ENCODE results near the gene RAB43.

RAB43 gene

GRCh38 chr3:129061023-129061887 lies 60.3 kb downstream of the RAB43 start:
- Histone ChIP-seq H4K8ac (ENCODE audit: low read depth, low read length) (no peak overlapping the region), H3K79me1 (ENCODE audit: low read length) (no peaks in the 10 kb centered on the region), H3K4me3 (ENCODE audit: low read depth, low read length) (no peak overlapping the region), H3K27me3 (ENCODE audit: insufficient read depth, low read length) (no peaks in the 10 kb centered on the region), H2AK5ac (ENCODE audit: low read length) (no peak overlapping the region), H3K4me2 (ENCODE audit: low read length) (no peak overlapping the region), H4K12ac (ENCODE audit: low read depth, low read length) (no peak overlapping the region), H3K23ac (ENCODE audit: low read length) (no peak overlapping the region), H2BK5ac (ENCODE audit: low read depth, low read length, poor library complexity) (no peak overlapping the region), H2BK120ac (ENCODE audit: insufficient read depth, low read length, poor library complexity) (no peak overlapping the region), H3K9me3 (ENCODE audit: insufficient read depth, low read depth, low read length) (peaks cover 2% of the 10 kb centered on the region), H3K79me2 (ENCODE audit: control insufficient read depth, insufficient read depth, low read length, poor library complexity) (peaks cover 2% of the 10 kb centered on the region), H3K36me3 (ENCODE audit: control insufficient read depth in 1 of 2, insufficient read depth in 2 of 2, low read length in 2 of 2) (no peaks in the 10 kb centered on the region), H3K14ac (ENCODE audit: low read length) (no peak overlapping the region), H3K27ac (ENCODE audit: low read depth, low read length) (no peak overlapping the region), H3K4ac (ENCODE audit: low read depth, low read length) (no peak overlapping the region), H2AFZ (ENCODE audit: insufficient read depth, low read length, poor library complexity) (no peak overlapping the region), H3K4me1 (ENCODE audit: control insufficient read depth in 1 of 2, insufficient read depth in 2 of 2, low read length in 2 of 2) (no peaks in the 10 kb centered on the region), H2BK12ac (ENCODE audit: low read length) (no peak overlapping the region), H3K18ac (ENCODE audit: low read length) (no peak overlapping the region), H4K91ac (ENCODE audit: low read depth, low read length) (no peak overlapping the region), H3K9ac (ENCODE audit: low read length) (no peak overlapping the region)
- DNase-seq: no peak
- WGBS (ENCODE audit: extremely low coverage, insufficient coverage, insufficient read length): no CpG with 5 or more reads among the region's 19 CpGs

GRCh38 chr3:129060276-129061022 lies 61.2 kb downstream of the RAB43 start, which contains the start of gene GP9:
TSS of gene GP9 (plus strand) at chr3:129060779. CDS start at chr3:129061740, 961 bp downstream.
- Histone ChIP-seq H2AFZ (ENCODE audit: insufficient read depth, low read length, poor library complexity) (no peak within 1 kb of the TSS), H3K9me3 (ENCODE audit: insufficient read depth, low read depth, low read length) (peaks cover 2% of the 10 kb centered on the region), H3K27ac (ENCODE audit: low read depth, low read length) (no peak within 1 kb of the TSS), H4K12ac (ENCODE audit: low read depth, low read length) (no peak within 1 kb of the TSS), H3K4ac (ENCODE audit: low read depth, low read length) (no peak within 1 kb of the TSS), H3K14ac (ENCODE audit: low read length) (no peak within 1 kb of the TSS), H3K9ac (ENCODE audit: low read length) (no peak within 1 kb of the TSS), H2BK12ac (ENCODE audit: low read length) (no peak within 1 kb of the TSS), H2BK120ac (ENCODE audit: insufficient read depth, low read length, poor library complexity) (no peak within 1 kb of the TSS), H3K79me1 (ENCODE audit: low read length) (no peaks in the 10 kb centered on the region), H4K8ac (ENCODE audit: low read depth, low read length) (no peak within 1 kb of the TSS), H3K4me2 (ENCODE audit: low read length) (no peak within 1 kb of the TSS), H3K4me1 (ENCODE audit: control insufficient read depth in 1 of 2, insufficient read depth in 2 of 2, low read length in 2 of 2) (no peaks in the 10 kb centered on the region), H4K91ac (ENCODE audit: low read depth, low read length) (no peak within 1 kb of the TSS), H2AK5ac (ENCODE audit: low read length) (no peak within 1 kb of the TSS), H3K4me3 (ENCODE audit: low read depth, low read length) (no peak within 1 kb of the TSS), H3K18ac (ENCODE audit: low read length) (no peak within 1 kb of the TSS), H3K23ac (ENCODE audit: low read length) (no peak within 1 kb of the TSS), H3K27me3 (ENCODE audit: insufficient read depth, low read length) (no peaks in the 10 kb centered on the region), H2BK5ac (ENCODE audit: low read depth, low read length, poor library complexity) (no peak within 1 kb of the TSS), H3K79me2 (ENCODE audit: control insufficient read depth, insufficient read depth, low read length, poor library complexity) (peaks cover 2% of the 10 kb centered on the region), H3K36me3 (ENCODE audit: control insufficient read depth in 1 of 2, insufficient read depth in 2 of 2, low read length in 2 of 2) (no peaks in the 10 kb centered on the region)
- WGBS (ENCODE audit: extremely low coverage, insufficient coverage, insufficient read length): no CpG with 5 or more reads among the region's 13 CpGs
- no peak for DNase-seq

GRCh38 chr3:129059311-129059958 lies 62.2 kb downstream of the RAB43 start:
- H3K4me3 ChIP-seq (ENCODE audit: low read depth, low read length): no peak overlapping the region
- H3K36me3 ChIP-seq (ENCODE audit: control insufficient read depth in 1 of 2, insufficient read depth in 2 of 2, low read length in 2 of 2): no peaks in the 10 kb centered on the region
- H3K4me2 ChIP-seq (ENCODE audit: low read length): no peak overlapping the region
- H3K27me3 ChIP-seq (ENCODE audit: insufficient read depth, low read length): no peaks in the 10 kb centered on the region
- H3K9ac ChIP-seq (ENCODE audit: low read length): no peak overlapping the region
- peaks cover 2% of the 10 kb centered on the region for H3K79me2 ChIP-seq (ENCODE audit: control insufficient read depth, insufficient read depth, low read length, poor library complexity)
- no peak overlapping the region for H2AK5ac ChIP-seq (ENCODE audit: low read length)
- H2BK120ac ChIP-seq (ENCODE audit: insufficient read depth, low read length, poor library complexity): no peak overlapping the region
- no peak overlapping the region for H2BK12ac ChIP-seq (ENCODE audit: low read length)
- H3K79me1 ChIP-seq (ENCODE audit: low read length): no peaks in the 10 kb centered on the region
- DNase-seq: no peak
- no peak overlapping the region for H2AFZ ChIP-seq (ENCODE audit: insufficient read depth, low read length, poor library complexity)
- no peak overlapping the region for H3K14ac ChIP-seq (ENCODE audit: low read length)
- no peak overlapping the region for H3K18ac ChIP-seq (ENCODE audit: low read length)
- H4K12ac ChIP-seq (ENCODE audit: low read depth, low read length): no peak overlapping the region
- H2BK5ac ChIP-seq (ENCODE audit: low read depth, low read length, poor library complexity): no peak overlapping the region
- WGBS (ENCODE audit: extremely low coverage, insufficient coverage, insufficient read length): no CpG with 5 or more reads among the region's 11 CpGs
- no peak overlapping the region for H3K4ac ChIP-seq (ENCODE audit: low read depth, low read length)
- no peak overlapping the region for H3K23ac ChIP-seq (ENCODE audit: low read length)
- no peak overlapping the region for H4K8ac ChIP-seq (ENCODE audit: low read depth, low read length)
- no peak overlapping the region for H4K91ac ChIP-seq (ENCODE audit: low read depth, low read length)
- H3K27ac ChIP-seq (ENCODE audit: low read depth, low read length): no peak overlapping the region
- H3K4me1 ChIP-seq (ENCODE audit: control insufficient read depth in 1 of 2, insufficient read depth in 2 of 2, low read length in 2 of 2): no peaks in the 10 kb centered on the region
- H3K9me3 ChIP-seq (ENCODE audit: insufficient read depth, low read depth, low read length): peaks cover 2% of the 10 kb centered on the region

GRCh38 chr3:129058441-129059200 lies 63.0 kb downstream of the RAB43 start:
- WGBS (ENCODE audit: extremely low coverage, insufficient coverage, insufficient read length): no CpG with 5 or more reads among the region's 4 CpGs
- Histone ChIP-seq H3K79me1 (ENCODE audit: low read length) (no peaks in the 10 kb centered on the region), H3K4me3 (ENCODE audit: low read depth, low read length) (no peak overlapping the region)

More at GRCh38 chr3:129058441-129059200, 63.0 kb downstream of the RAB43 start:
- no peak overlapping the region for H4K8ac ChIP-seq (ENCODE audit: low read depth, low read length)
- no peak overlapping the region for H4K91ac ChIP-seq (ENCODE audit: low read depth, low read length)
- H2AFZ ChIP-seq (ENCODE audit: insufficient read depth, low read length, poor library complexity): no peak overlapping the region
- H2BK5ac ChIP-seq (ENCODE audit: low read depth, low read length, poor library complexity): no peak overlapping the region
- no peak for DNase-seq
- H2BK120ac ChIP-seq (ENCODE audit: insufficient read depth, low read length, poor library complexity): no peak overlapping the region
- no peaks in the 10 kb centered on the region for H3K27me3 ChIP-seq (ENCODE audit: insufficient read depth, low read length)
- no peak overlapping the region for H3K18ac ChIP-seq (ENCODE audit: low read length)
- peaks cover 2% of the 10 kb centered on the region for H3K79me2 ChIP-seq (ENCODE audit: control insufficient read depth, insufficient read depth, low read length, poor library complexity)
- H3K4ac ChIP-seq (ENCODE audit: low read depth, low read length): no peak overlapping the region
- H3K4me2 ChIP-seq (ENCODE audit: low read length): no peak overlapping the region
- no peaks in the 10 kb centered on the region for H3K36me3 ChIP-seq (ENCODE audit: control insufficient read depth in 1 of 2, insufficient read depth in 2 of 2, low read length in 2 of 2)
- peaks cover 2% of the 10 kb centered on the region for H3K9me3 ChIP-seq (ENCODE audit: insufficient read depth, low read depth, low read length)
- no peak overlapping the region for H3K27ac ChIP-seq (ENCODE audit: low read depth, low read length)
- no peak overlapping the region for H2BK12ac ChIP-seq (ENCODE audit: low read length)
- H3K14ac ChIP-seq (ENCODE audit: low read length): no peak overlapping the region
- H4K12ac ChIP-seq (ENCODE audit: low read depth, low read length): no peak overlapping the region
- no peak overlapping the region for H3K9ac ChIP-seq (ENCODE audit: low read length)
- no peaks in the 10 kb centered on the region for H3K4me1 ChIP-seq (ENCODE audit: control insufficient read depth in 1 of 2, insufficient read depth in 2 of 2, low read length in 2 of 2)
- no peak overlapping the region for H3K23ac ChIP-seq (ENCODE audit: low read length)
- no peak overlapping the region for H2AK5ac ChIP-seq (ENCODE audit: low read length)

All from trophoblast cell (in vitro differentiated cells and primary cell).